ENCODE measurements around the gene PTPRN2.

- TF ChIP-seq TARDBP (IDR thresholded peaks at IDR 0.05) (no peak), L3MBTL2 (conservative IDR thresholded peaks at IDR 0.05) (no peak), ELF4 (IDR thresholded peaks at IDR 0.05) (no peak), ZNF384 (IDR thresholded peaks at IDR 0.05) (no peak), NFRKB (IDR thresholded peaks at IDR 0.05) (no peak), SP1 (IDR thresholded peaks at IDR 0.05) (no peak), SUZ12 (IDR thresholded peaks at IDR 0.05) (no peak), FOXA1 (IDR thresholded peaks at IDR 0.05) (no peak), BHLHE40 (IDR thresholded peaks at IDR 0.05; ENCODE audit: borderline replicate concordance) (no peak), ARNT (IDR thresholded peaks at IDR 0.05) (no peak)
Observed at GRCh38 chr7:158419238-158419785, 168.3 kb downstream of the PTPRN2 start.
